Activated CD8-positive, alpha-beta memory T cell treated with anti-CD3 and anti-CD28 coated beads, Interleukin-2, amount 50 U/mL, for 4 hours (primary cell): ENCODE measurements around the gene NINJ2.
"Not testable (repeated sequence)": the region's sequence is repeated elsewhere in the genome, so short reads cannot be mapped to it uniquely, and the experiment has no call there.

Experiments used
- DNase-seq: peaks from one replicate; pipeline ENCODE4 v3.0.0-alpha.2; 2020

Gene NINJ2

DNA sequence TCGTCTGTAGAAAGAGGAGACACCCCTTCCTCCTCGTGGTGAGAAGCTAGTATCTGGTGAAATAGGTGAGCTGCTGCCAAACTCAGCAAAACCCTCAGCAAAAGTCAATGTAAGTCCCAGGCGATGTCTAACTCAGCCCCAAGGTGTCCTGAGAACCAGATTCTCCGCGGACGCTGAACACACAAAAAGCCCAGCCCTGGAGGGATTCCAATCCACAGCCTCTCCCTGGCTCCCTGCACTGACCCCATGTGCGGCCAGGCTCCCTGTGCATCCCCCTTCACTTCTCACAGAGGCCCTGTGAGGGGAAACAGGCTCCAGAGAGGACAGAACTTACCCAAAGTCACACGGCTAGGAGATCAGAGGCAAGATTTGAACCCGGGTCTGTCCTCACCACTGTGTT, 81.5 kb downstream of the NINJ2 start:
- DNase-seq = no peak

DNA sequence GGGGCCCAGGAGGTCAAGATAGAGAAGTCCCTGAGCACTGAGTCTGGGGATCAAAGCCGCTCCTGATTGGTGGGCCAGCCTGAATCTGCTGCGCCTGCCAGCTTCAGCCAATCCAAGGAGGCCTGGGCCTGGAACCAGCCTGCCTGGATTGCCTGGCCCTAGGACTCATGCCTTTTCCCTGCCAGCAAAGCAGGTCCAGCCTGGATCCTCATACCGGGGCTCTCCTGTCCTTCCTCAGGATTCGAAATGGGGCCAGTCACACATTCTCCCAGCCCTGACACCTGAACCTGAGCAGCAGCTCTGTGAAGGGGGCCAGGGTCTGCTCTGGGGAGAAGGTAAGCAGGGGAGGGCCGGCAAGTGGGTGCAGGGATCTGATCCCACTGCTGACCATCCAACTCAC, 81.9 kb downstream of the NINJ2 start:
- DNase-seq = no peak

DNA sequence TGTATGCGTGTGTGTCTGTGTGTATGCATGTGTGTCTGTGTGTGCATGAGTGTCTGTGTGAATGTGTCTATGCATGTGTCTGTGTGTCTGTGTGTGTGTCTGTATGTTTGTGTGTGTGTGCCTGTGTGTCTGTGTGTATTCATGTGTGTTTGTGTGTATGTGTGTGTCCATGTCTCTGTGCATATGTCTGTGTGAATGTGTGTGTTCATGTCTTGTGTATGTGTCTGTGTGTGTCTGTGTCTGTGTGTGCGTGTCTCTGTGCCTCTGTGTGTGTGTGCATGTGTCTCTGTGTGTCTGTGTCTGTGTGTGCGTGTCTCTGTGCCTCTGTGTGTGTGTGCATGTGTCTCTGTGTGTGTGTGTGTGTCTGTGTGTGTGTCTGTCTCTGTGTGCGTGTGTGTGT, 82.4 kb downstream of the NINJ2 start:
- DNase-seq = no peak

DNA sequence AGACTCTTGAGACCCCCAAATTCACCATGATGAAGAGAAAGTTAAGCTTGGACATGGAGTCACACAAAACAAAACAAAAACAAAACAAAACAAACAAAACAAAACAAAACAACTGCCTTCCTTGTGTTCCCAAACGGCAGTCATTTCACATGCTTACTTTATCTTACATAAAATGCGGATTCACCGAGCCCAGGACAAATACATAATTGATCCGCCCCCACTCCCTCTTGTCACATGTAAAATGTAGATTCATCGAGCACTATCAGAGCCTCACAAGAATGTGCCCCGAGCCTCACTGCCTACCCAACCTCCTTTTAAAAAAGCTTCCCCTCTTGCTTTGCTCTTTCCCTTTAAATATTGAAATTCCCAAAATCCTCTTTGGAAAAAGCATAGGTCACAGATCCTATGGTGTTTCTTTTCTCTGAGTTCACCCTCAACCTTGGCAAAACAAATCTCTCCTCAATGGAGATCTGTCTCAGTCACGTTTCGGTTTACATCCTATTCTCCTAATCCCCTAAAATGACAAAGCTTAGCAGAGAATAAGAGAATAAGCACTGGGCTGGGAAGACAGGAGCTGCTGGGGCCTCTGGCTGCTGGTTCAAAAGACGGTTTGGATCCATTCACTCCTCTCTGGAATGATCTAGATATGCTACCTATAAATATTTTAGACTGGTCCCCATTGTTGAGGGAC, 83.7 kb downstream of the NINJ2 start:
- no peak for DNase-seq

DNA sequence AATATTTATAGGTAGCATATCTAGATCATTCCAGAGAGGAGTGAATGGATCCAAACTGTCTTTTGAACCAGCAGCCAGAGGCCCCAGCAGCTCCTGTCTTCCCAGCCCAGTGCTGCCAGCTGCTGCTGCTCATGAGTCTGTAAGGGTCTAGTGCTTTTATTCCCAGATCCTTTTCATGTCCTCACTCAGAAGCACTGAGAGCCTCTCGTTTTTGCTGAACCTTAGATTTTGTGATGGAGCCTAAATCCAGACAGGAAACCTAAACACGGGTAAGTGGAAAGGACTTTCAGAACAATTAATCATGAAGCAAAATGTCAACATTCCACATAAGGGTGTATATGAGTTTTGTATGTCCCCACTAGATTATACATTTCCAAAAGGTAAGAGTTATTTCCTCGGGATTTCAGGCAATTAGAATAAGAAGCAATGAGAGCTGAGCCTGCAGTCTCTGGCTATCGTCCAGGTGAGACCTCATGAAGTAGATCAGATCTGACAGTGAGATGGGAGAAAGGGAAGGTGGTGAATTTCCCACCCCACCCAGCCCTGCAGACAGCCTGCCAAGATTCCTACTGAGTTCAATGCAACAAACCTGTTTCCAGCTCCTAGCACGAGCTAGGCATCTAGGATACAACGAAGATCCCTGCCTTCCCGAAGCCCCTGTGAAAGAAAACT, 84.4 kb downstream of the NINJ2 start:
- DNase-seq = no peak

DNA sequence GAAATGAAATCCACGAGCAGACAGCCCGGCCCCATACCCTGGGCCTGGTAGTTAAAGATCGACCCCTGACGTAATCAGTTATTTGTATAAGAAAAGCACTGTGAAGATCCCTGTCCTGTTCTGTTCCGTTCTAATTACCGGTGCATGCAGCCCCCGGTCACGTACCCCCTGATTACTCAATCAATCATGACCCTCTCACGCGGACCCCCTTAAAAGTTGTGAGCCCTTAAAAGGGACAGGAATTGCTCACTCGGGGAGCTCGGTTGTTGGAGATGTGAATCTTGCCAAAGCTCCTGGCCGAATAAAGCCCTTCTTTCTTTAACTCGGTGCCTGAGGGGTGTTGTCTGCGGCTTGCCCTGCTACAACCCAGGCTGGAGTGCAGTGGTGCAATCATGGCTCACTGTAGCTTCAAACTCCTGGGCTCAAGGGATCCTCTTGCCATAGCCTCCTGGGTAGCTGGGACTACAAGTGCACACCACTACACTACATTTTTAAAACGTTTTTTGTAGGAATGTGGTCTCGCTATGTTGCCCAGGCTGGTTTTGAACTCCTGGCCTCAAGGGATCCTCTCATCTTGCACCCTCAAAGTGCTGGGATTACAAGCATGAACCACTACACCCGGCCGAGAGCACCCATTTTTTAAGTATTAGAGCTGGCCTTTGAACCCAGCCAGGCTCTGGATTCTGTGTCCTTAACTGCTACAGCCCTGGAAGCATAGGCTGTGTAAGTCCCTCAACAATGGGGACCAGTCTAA, 85.1 kb downstream of the NINJ2 start:
- DNase-seq = not testable (repeated sequence)

DNA sequence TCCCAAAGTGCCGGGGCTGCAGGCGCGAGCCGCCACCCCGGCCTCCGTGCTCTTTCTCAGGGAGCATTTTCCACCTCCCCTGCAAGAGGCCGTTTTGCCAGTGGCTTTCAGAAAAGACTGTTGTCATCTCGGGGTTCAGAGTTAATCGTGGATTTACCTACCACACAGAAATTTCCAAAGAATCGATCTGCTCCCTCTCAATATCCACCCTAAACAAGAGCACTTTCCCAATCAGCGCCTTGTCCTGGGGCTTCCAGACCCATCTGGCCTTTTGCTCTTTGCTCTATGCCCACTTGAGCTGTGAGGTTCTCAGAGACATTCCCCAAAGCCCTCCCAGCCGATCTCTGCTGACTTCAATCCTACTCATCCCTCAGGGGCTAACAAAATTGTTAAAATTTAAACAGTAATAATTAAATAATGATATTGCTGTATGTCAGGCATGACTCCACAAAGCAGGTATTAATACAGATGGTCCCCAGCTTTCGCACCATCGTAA, 86.6 kb downstream of the NINJ2 start:
- DNase-seq = no peak

DNA sequence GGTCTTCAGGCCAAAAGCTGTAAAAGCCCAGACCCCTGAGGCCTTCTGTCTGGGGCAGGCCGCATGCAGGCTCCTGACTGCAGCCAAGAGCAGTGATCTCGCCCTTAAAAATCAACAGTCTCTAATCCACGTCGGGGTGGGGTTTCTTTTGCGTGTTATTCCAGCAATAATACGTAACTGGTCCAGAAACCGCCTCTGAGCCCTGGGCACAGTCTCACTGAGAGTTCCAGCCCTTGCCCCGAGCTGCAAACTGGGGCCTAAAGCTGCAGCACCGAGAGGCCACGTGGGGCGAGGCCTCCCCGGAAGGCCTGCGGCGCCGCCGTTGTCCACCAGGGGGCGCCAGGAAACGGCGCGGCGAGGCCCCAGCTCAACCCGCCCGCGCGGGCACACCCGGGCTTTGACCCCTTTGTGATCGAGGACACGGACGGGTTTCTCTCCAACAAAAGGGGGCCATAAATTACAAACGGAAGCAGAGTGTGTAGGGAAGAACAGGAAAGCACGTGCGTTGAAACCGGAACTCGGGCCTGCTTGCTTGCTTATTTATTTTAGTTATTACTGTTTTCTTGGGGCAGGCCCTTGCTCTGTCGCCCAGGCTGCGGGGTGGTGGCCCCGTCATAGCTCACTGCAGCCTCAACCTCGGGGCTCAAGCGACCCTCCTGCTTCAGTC, 87.2 kb downstream of the NINJ2 start:
- peak; percentile 88 for DNase-seq

DNA sequence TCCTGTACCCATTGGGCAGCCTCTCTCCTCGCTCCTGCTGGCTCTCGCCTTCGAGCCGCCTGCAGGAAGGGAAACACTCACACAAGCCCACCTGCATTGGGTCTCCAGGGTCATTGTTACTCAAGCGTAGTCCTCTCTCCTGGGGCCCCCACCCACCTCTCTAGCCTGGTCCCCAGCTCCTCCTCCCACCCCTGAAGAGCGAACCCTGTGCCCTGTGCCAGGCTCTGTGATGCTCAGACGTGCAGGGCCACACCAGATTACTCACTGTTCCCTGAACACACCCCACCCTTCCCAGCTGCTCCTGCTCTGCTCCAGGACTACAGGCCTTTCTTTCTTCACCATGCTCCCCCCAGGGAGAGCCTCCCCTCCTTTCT, 88.1 kb downstream of the NINJ2 start:
- DNase-seq = no peak

DNA sequence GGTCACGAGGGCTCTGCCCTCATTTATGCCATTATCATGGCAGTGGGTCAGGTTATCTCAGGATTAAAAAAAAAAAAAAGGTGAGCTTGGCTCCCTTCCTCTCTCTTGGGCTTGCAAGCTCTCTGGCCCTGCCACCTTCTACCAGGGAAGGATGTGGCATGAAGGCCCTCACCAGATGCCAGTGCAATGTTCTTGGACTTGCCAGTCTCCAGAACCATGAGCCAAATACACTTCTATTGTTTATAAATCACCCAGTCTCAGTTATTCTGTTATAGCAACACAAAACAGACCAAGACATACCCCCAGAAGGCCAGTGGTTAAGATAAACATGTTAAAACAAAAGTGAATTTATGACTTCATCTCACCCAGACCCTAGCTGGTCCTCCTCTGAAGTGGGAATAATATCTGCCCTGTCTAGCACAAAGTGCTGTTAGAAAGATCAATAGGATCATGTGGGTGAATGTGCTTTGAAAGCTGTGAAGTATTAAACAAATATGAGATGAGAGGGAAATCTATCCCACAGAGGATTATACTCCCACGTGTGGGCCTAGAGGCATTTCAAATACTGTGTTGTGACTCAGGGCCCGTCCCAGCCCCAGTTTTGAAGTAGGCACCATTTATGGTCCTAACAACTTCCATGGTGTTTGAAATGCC, 88.6 kb downstream of the NINJ2 start:
- no peak for DNase-seq

DNA sequence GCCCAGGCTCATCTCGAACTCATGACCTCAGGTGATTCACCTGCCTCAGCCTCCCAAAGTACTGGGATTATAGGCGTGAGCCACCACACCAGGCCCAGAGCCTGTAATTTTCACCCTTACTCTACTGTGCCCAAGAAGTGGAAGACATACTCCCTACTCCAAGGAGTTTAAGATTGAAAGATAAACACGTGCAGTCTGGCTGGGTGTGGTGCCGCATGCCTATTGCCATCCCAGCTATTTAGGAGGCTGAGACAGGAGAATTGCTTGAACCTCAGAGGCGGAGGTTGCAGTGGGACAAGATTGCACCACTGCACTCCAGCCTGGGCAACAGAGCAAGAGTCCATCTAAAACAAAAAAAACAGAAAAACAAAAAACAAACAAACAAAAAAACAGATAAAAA, 90.0 kb downstream of the NINJ2 start:
- no peak for DNase-seq

DNA sequence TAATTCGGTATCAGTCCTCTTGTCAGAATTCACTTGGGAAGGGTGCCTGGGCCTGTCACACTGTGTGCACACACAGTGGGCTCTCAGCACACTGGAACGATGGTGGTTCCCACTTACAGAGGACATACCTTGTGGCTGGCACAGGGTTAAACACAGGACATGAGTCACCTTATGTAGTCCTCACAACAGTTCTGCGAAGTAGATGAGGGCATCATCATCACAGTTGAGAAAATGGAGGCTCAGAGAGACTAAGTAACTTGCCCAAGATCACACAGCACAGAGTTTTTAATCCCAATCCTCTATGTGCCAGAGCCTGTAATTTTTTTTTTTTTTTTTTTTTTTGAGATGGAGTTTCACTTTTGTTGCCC, 90.7 kb downstream of the NINJ2 start:
- DNase-seq = no peak

DNA sequence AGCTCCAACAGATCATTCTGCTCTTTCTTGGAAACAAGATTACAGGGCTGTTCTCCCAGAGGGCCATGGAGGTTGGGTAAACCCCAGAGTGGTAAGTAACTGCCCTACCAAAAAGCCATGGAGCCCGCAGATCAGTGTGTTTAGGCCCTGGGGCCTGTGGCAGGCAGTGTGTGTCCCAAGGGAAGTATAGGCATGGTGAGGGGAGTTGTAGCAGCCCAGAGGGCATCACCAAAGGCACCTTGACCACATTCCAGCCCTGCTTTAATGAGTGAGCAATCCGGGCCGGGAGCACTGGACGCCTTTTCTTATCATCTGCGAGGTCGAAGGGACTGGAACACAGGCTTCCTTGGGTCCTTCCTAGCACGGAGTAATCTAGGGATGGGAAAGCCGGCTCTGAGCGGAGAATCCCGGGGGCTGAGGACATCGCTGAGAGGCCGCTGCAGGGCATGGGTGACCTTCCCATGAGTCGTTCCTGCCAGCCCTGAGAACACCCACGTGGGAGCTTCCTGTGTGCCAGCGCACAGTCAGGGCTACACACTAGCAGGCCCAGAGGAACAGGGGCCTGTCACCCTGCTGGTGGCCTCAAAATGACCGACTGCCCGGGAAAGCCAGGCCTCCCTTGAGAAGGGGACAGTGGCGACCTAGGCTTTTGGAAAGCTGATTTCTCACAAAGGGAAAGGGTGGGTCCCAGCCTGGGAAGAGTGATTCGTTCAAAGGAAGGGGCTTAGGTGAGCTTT, 91.3 kb downstream of the NINJ2 start:
- DNase-seq = no peak

DNA sequence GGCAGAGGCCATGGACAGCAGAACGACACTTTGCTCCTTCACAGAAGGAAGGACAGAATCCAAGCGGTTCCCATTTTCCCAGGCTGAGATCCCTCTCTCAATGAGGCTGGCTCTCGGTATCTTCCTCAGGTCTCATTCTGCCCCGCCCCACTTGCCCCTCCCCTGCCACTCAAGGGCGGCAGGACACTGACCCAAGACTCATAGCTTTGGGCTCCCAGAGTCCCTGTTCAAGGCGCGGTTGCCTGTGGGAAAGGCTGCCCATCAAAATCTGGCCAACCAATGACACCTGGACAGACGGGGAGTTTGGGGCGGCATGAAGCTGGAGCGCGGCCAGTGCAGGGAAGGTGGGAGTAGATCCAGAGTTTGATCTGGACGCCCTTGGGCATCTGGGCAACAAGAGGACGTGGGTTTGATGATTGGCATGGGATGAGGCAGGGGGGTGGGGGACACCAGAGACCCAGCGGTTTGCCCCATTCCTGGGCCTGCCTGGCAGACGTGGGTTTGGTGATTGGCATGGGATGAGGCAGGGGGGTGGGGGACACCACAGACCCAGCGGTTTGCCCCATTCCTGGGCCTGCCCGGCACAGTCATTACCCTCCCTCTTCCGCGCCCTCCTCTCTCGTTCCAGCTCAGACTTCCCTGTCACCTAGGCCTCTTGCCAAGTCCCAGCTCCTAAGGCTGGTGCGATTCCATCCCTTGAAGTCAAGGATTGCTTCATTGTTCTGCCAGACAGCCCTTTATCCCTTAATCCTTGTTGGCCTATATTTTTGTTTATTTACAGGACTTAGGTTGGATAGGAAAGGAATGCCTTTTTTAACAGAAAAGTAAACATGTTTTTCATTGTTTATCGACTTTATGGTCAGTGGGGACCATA, 92.1 kb downstream of the NINJ2 start:
- DNase-seq = no peak

DNA sequence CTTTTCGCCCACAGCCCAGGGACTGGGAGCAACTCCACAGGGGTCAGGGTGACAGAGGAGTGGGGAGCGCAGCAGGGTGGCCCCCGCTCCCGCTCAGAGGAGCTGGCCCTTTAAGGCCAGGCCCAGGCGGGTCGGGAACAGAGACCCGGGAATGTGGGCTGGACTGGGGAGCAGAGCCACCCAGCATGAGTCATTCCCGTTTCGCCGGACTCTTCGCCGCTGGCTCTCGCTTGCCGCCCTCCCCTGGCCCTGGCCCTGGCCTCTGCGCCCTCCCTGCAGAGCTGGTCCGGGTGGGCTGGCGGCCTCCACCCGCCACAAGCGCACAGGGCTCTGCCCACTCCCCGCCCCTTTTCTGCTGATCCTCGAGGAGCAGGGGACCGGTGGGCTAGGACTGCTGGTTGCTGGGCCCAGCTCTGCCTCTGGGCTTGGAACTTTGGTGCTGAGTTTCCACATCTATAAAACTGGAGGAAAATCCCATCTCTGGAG, 92.8 kb downstream of the NINJ2 start:
- no peak for DNase-seq

DNA sequence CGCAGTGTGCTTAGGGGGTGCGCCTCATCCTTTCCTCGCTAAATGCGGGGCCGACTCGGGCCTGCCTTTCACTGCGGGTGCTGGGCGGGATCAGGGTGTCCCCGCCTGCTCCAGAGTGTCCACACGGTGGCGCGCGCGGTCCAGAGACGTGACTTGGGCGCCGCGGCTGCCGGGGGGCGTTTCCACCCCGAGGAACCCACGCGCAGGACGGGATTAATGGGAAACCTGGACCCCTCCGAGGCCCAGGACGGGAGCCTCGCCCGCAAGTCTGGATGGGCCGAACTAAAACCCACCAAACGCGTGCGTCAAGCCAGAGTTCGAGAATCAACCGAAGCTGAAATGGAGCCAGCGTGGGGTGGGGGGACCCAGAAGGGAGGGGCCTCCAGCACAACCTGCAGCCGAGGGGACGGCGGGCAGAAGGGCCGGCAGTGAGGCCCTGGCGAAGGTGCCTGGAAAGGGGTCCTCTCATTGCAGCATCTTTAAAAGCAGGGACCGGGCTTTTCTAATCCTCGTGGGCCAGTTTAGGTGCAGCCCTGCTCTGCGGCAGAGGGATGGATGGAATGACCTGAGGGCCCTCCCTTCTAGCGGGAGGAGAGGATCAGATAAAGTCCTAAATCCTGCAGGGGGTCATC, 93.3 kb downstream of the NINJ2 start:
- peak; percentile 88 for DNase-seq

DNA sequence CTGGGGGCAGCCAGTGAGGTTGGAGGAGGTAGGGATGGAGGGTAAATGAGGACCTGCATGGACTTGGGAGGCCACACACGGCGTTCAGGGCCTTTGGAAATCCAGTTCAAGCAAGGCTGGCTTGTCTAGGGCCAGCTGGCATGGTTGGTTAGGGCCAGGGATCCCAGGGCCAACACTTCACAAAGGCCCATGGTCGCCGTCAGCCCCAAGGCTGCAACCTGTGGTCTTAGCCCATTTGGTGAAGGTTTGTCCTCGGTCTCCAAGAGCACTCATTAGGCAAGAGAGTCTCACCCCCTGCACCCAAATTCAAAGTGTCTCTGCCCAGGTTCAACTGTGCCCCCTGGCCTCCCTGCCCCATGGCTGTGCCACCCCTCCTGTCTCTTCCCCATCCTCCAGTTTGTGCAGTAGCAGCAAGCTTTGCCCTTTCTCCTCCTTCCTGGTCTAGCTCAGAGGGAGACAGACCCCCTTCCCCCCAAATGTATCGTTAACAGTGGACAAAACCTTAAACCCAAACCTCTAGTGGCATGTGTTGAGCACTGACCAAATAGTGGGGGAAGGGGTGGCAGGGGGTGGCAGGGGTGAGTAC, 94.1 kb downstream of the NINJ2 start:
- no peak for DNase-seq

DNA sequence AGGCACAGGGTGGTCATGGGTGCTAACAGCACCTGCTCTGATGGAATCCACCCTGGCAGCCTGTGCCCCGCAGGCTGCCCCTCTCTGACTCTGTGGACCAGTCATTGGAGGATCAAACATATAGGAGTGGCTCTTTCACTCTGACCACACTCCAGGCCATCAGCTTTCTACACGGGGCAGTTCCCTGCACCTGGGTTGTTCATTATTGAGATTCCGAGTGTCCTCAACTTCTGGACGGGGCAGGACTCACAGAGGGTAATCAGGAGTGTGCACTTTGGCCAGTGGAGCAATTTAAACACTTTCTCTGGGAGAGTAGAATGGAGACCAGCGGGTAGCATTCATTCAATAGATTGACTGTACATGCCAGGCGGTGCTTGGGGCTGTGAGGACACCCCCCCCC, 94.8 kb downstream of the NINJ2 start:
- no peak for DNase-seq

DNA sequence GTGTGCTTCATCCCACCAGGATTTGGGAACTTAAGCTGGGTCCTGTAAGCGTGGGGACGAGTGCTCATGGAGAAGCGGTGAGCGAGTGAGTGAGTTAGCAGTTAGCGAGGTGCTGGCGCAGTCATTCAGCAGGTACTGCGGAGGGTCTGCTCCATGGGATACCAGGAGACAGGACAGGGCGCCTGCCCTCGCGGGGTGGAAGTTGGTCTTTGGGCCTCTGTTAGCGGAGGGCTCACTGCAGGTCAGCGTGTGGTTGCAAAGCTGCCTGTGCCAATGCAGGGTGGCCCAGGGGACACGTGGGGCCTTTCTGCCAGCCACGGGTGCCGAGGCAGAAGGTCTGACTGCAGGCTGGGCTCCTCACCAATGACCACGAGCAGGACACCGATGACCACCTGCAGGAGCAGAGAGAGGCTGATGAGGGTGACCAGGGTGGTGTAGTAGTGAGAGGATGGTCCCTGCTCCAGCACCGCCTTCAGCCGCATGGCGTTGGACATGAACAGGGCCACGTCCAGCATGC, 97.6 kb downstream of the NINJ2 start:
- DNase-seq = no peak

DNA sequence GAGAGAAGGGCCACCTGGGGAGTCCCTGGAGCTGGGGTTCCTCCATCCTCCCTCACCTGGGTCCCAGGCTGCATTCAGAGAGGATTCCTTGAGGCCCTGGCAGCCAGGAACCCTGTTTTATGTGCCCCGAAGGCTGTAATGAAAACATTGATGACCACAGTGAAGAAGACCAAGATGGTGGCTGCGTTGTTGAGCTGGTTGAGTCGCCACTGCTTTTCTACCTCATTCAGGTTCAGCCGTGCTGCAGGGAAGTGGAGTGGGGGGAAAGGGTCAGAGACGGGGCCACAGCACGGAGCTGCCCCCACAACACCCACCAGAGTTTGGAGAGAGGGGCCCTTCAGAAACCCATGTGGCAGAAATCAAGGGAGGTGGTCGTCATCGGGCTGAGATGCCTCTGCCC, 98.1 kb downstream of the NINJ2 start:
- DNase-seq = no peak
